ENCODE measurements around the gene HHAT. TPM values are rescaled to one million over a fixed set of nuclear protein-coding genes. Genes with fewer than 3 reads are reported as not detected.

HHAT gene
- total RNA-seq, 2 experiments from 2014 or later: 5.2 to 9.5 TPM

DNA sequence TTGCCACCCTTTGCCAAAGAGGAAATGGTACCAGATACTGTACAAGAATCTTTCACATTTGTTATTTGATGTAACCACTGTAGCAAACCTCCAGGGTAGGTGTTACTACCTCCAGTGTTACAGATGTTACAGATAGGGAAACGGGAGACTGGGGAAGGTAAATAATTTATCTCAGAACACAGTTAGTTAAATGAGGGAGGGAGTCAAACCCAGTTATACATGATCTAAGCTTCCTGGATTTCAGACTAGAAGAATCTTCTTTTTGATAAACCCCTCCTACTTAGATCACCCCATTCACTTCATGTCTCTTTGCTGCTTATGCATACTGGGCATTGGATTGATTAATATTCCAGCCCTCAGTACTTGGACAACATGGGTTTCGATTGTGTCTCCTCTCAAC lies 276.4 kb downstream of the HHAT start:
- H3K27ac ChIP-seq (ENCODE audit: low read depth, low read length, poor library complexity, severe bottlenecking): no peak overlapping the region
- H3K4me3 ChIP-seq (ENCODE audit: low read depth, low read length, poor library complexity, severe bottlenecking): no peak overlapping the region
- CTCF ChIA-PET (ENCODE audit: unreplicated experiment): no interaction called here
- no peaks in the 10 kb centered on the region for H3K4me1 ChIP-seq (ENCODE audit: insufficient read depth, low read length, poor library complexity, severe bottlenecking)
- H2AFZ ChIP-seq (ENCODE audit: low read length): no peak overlapping the region
- TF ChIP-seq, protein P1, sequence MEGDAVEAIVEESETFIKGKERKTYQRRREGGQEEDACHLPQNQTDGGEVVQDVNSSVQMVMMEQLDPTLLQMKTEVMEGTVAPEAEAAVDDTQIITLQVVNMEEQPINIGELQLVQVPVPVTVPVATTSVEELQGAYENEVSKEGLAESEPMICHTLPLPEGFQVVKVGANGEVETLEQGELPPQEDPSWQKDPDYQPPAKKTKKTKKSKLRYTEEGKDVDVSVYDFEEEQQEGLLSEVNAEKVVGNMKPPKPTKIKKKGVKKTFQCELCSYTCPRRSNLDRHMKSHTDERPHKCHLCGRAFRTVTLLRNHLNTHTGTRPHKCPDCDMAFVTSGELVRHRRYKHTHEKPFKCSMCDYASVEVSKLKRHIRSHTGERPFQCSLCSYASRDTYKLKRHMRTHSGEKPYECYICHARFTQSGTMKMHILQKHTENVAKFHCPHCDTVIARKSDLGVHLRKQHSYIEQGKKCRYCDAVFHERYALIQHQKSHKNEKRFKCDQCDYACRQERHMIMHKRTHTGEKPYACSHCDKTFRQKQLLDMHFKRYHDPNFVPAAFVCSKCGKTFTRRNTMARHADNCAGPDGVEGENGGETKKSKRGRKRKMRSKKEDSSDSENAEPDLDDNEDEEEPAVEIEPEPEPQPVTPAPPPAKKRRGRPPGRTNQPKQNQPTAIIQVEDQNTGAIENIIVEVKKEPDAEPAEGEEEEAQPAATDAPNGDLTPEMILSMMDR (conservative IDR thresholded peaks at IDR 0.05; ENCODE audit: low read length): no peak
- TF ChIP-seq EZH2phosphoT487 (IDR thresholded peaks at IDR 0.05; ENCODE audit: borderline replicate concordance, low read depth, low read length): no peak
- intact Hi-C loops (cut with micrococcal nuclease; ENCODE audit: unreplicated experiment): no loop called here
- no peaks in the 10 kb centered on the region for H4K20me1 ChIP-seq (ENCODE audit: insufficient read depth, low read length)
- H3K79me2 ChIP-seq (ENCODE audit: insufficient read depth, low read depth, low read length): no peaks in the 10 kb centered on the region
- no peak overlapping the region for H3K4me2 ChIP-seq (ENCODE audit: low read length)
- DNase-seq (ENCODE audit: low spot score): no peak
- POLR2A ChIA-PET: no interaction called here
- H3K9me3 ChIP-seq (ENCODE audit: low read length): no peaks in the 10 kb centered on the region
- no TSS peak for BruUV-seq (replicated peaks)
- H3K9me2 ChIP-seq (ENCODE audit: insufficient read depth, low read length): no peaks in the 10 kb centered on the region
- H3K36me3 ChIP-seq (ENCODE audit: insufficient read depth, low read length): no peaks in the 10 kb centered on the region

DNA sequence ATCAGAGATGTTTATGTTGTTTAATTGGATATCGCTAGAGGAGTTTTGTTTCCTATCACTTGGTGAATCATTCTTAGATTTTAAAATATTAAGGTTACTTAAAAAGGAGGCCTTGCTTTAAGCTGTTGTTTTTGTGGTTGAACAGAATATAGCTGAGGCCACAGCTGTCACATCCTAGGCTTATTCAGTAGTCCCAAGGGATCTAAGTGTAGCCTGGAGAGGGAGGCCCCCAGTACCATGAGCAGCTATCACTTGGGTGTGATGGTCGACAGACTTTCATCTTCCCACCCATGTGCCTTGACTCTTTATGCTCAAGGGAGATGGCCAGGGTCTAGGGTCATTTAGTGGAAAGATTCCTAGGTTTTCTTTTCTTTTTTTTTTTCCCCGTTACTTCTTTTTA lies 278.7 kb downstream of the HHAT start:
- Histone ChIP-seq H3K79me2 (ENCODE audit: insufficient read depth, low read depth, low read length) (no peaks in the 10 kb centered on the region), H4K20me1 (ENCODE audit: insufficient read depth, low read length) (no peaks in the 10 kb centered on the region), H2AFZ (ENCODE audit: low read length) (no peak overlapping the region), H3K4me3 (ENCODE audit: low read depth, low read length, poor library complexity, severe bottlenecking) (no peak overlapping the region), H3K36me3 (ENCODE audit: insufficient read depth, low read length) (no peaks in the 10 kb centered on the region), H3K27ac (ENCODE audit: low read depth, low read length, poor library complexity, severe bottlenecking) (no peak overlapping the region), H3K9me3 (ENCODE audit: low read length) (no peaks in the 10 kb centered on the region), H3K9me2 (ENCODE audit: insufficient read depth, low read length) (no peaks in the 10 kb centered on the region), H3K4me1 (ENCODE audit: insufficient read depth, low read length, poor library complexity, severe bottlenecking) (no peaks in the 10 kb centered on the region), H3K4me2 (ENCODE audit: low read length) (no peak overlapping the region)
- no peak for TF ChIP-seq EZH2phosphoT487 (IDR thresholded peaks at IDR 0.05; ENCODE audit: borderline replicate concordance, low read depth, low read length)
- TF ChIP-seq, protein P1 (conservative IDR thresholded peaks at IDR 0.05; ENCODE audit: low read length): no peak
- CTCF ChIA-PET (ENCODE audit: unreplicated experiment): no interaction called here
- BruUV-seq (replicated peaks): no TSS peak
- POLR2A ChIA-PET: no interaction called here
- intact Hi-C loops (cut with micrococcal nuclease; ENCODE audit: unreplicated experiment): no loop called here
- DNase-seq (ENCODE audit: low spot score): no peak

DNA sequence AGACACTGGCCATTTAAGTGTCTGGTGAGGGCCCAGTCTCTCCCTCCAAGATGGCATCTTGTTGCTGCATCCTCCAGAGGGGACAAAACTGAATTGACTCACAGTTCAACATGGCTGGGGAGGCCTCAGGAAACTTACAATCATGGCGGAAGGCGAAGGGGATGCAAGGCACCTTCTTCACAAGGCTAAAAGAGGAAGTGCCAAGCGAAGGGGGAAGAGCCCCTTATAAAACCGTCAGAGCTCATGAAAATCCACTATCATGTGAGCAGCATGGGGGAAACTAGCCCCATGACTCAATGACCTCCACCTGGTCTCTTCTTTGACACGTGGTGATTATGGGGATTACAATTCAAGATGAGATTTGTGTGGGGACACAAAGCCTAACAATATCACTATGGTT lies 280.1 kb downstream of the HHAT start:
- H3K27ac ChIP-seq (ENCODE audit: low read depth, low read length, poor library complexity, severe bottlenecking): no peak overlapping the region
- no peak for TF ChIP-seq EZH2phosphoT487 (IDR thresholded peaks at IDR 0.05; ENCODE audit: borderline replicate concordance, low read depth, low read length)
- TF ChIP-seq, protein P1 (conservative IDR thresholded peaks at IDR 0.05; ENCODE audit: low read length): no peak
- DNase-seq (ENCODE audit: low spot score): no peak
- no peaks in the 10 kb centered on the region for H3K36me3 ChIP-seq (ENCODE audit: insufficient read depth, low read length)
- no peak overlapping the region for H3K4me2 ChIP-seq (ENCODE audit: low read length)
- ChIA-PET CTCF (ENCODE audit: unreplicated experiment) (no interaction called here), POLR2A (no interaction called here)
- no peaks in the 10 kb centered on the region for H3K9me3 ChIP-seq (ENCODE audit: low read length)
- no peaks in the 10 kb centered on the region for H3K9me2 ChIP-seq (ENCODE audit: insufficient read depth, low read length)
- no peaks in the 10 kb centered on the region for H4K20me1 ChIP-seq (ENCODE audit: insufficient read depth, low read length)
- H3K4me1 ChIP-seq (ENCODE audit: insufficient read depth, low read length, poor library complexity, severe bottlenecking): no peaks in the 10 kb centered on the region
- BruUV-seq (replicated peaks): no TSS peak
- no peak overlapping the region for H2AFZ ChIP-seq (ENCODE audit: low read length)
- no peak overlapping the region for H3K4me3 ChIP-seq (ENCODE audit: low read depth, low read length, poor library complexity, severe bottlenecking)
- H3K79me2 ChIP-seq (ENCODE audit: insufficient read depth, low read depth, low read length): no peaks in the 10 kb centered on the region
- intact Hi-C loops (cut with micrococcal nuclease; ENCODE audit: unreplicated experiment): no loop called here
